HEK293T (cell line): Measurements from ENCODE around the gene ZFP36.

Source experiments
- CTCF ChIA-PET: fragments of 350-600 bp; formaldehyde crosslinking; extraction: SDS; loops from one replicate; lab custom pipeline; 2021; ENCODE audit warnings: antibody characterized with exemption, inconsistent platforms; lab: Yijun Ruan, JAX
- POLR2A ChIA-PET: fragments of 350-600 bp; formaldehyde crosslinking; extraction: SDS; loops from one replicate; lab custom pipeline; 2020; ENCODE audit warnings: antibody characterized with exemption, inconsistent platforms; lab: Yijun Ruan, JAX
- DNase-seq: peaks from one replicate; pipeline ENCODE4 v3.0.0; 2012; ENCODE audit warnings: mixed read lengths; ENCODE audit errors: extremely low spot score
- ARNT ChIP-seq: fragments of 450-650 bp; IDR thresholded peaks from 2 replicates; pipeline ENCODE4 v1.6.1; 2017; ENCODE audit warnings: mild to moderate bottlenecking
- BHLHE40 ChIP-seq: fragments of 450-650 bp; IDR thresholded peaks from 2 replicates; pipeline ENCODE4 v1.6.1; 2016; ENCODE audit warnings: mild to moderate bottlenecking, moderate library complexity, borderline replicate concordance
- CTBP1 ChIP-seq: fragments of 450-650 bp; IDR thresholded peaks from 2 replicates; pipeline ENCODE4 v1.6.1; 2016; ENCODE audit warnings: borderline replicate concordance
- ELF4 ChIP-seq: fragments of 450-650 bp; IDR thresholded peaks from 2 replicates; pipeline ENCODE4 v1.6.1; 2017; ENCODE audit warnings: antibody characterized with exemption
- FOXA1 ChIP-seq: fragments of 450-650 bp; IDR thresholded peaks from 2 replicates; pipeline ENCODE4 v1.6.1; 2016; ENCODE audit warnings: mild to moderate bottlenecking
- FOXK2 ChIP-seq: fragments of 450-650 bp; IDR thresholded peaks from 2 replicates; pipeline ENCODE4 v1.6.1; 2016; ENCODE audit warnings: mild to moderate bottlenecking
- FOXM1 ChIP-seq: fragments of 450-650 bp; IDR thresholded peaks from 2 replicates; pipeline ENCODE4 v1.6.1; 2017; ENCODE audit warnings: mild to moderate bottlenecking, borderline replicate concordance
- HDGF ChIP-seq: fragments of 450-650 bp; IDR thresholded peaks from 2 replicates; pipeline ENCODE4 v1.6.1; 2017; ENCODE audit warnings: antibody characterized with exemption, borderline replicate concordance
- L3MBTL2 ChIP-seq: fragments of 450-650 bp; conservative IDR thresholded peaks from 2 replicates; pipeline ENCODE4 v1.6.1; 2016; ENCODE audit warnings: mild to moderate bottlenecking
- LEF1 ChIP-seq: fragments of 450-650 bp; IDR thresholded peaks from 2 replicates; pipeline ENCODE4 v1.6.1; 2017; ENCODE audit warnings: mild to moderate bottlenecking, borderline replicate concordance
- NFRKB ChIP-seq: fragments of 450-650 bp; IDR thresholded peaks from 2 replicates; pipeline ENCODE4 v1.6.1; 2016; ENCODE audit warnings: mild to moderate bottlenecking, moderate library complexity
- PKNOX1 ChIP-seq: fragments of 450-650 bp; IDR thresholded peaks from 2 replicates; pipeline ENCODE4 v1.6.1; 2016
- SP1 ChIP-seq: fragments of 450-650 bp; IDR thresholded peaks from 2 replicates; pipeline ENCODE4 v1.6.1; 2017
- SUZ12 ChIP-seq: fragments of 450-650 bp; IDR thresholded peaks from 2 replicates; pipeline ENCODE4 v1.6.1; 2016; ENCODE audit warnings: mild to moderate bottlenecking
- TARDBP ChIP-seq: fragments of 450-650 bp; IDR thresholded peaks from 2 replicates; pipeline ENCODE4 v1.6.1; 2016
- ZNF384 ChIP-seq: fragments of 450-650 bp; IDR thresholded peaks from 2 replicates; pipeline ENCODE4 v1.6.1; 2016

Gene ZFP36

GRCh38 chr19:39386557-39386956 lies 20.1 kb upstream of the ZFP36 start:
- ChIA-PET CTCF (no interaction called here), POLR2A (interaction anchor here (1.0 kb wide), 1 partner anchor 49 kb away, joined by 3 read pairs; the partner anchor contains the start of gene RPS16)
- no peak for TF ChIP-seq LEF1
- TF ChIP-seq TARDBP: no peak
- TF ChIP-seq SP1: no peak
- TF ChIP-seq CTBP1: no peak
- TF ChIP-seq SUZ12: no peak
- no peak for TF ChIP-seq HDGF
- no peak for TF ChIP-seq NFRKB
- TF ChIP-seq L3MBTL2: no peak
- TF ChIP-seq FOXK2: no peak
- no peak for TF ChIP-seq ELF4
- TF ChIP-seq PKNOX1: no peak
- TF ChIP-seq BHLHE40: no peak
- TF ChIP-seq ZNF384: no peak
- no peak for TF ChIP-seq ARNT
- no peak for TF ChIP-seq FOXM1
- DNase-seq: no peak

- ChIA-PET CTCF (no interaction called here), POLR2A (no interaction called here)
- TF ChIP-seq ARNT: no peak
- TF ChIP-seq FOXM1: no peak
- no peak for TF ChIP-seq ELF4
- no peak for TF ChIP-seq BHLHE40
- no peak for TF ChIP-seq FOXK2
- no peak for DNase-seq
Observed at GRCh38 chr19:39388657-39389056, 18.0 kb upstream of the ZFP36 start.

GRCh38 chr19:39389631-39390414 lies 16.8 kb upstream of the ZFP36 start:
- POLR2A ChIA-PET: interaction anchor here (1.6 to 1.8 kb wide), 2 partner anchors 14 to 39 kb away, joined by 4 to 10 read pairs; no protein-coding TSS in a partner anchor
- DNase-seq: no peak

DNA sequence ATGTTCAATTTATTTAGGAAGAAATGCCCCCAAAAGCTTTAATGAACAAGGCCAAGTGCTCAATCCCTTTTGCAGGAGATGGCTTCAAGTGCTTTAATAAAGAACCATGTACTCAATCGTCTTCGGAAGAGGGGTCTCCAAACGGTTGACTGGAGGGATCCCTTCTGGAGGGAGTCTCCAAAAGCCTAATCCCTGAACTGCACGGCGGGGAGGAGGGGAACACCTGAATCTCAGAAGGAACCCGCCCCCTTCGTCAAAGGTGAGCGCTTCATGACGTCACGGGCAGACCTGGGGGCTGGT lies 16.2 kb upstream of the ZFP36 start:
- ChIA-PET POLR2A (interaction anchor here (0.9 to 2.2 kb wide), 10 partner anchors 14 to 149 kb away, joined by 3 to 30 read pairs (median 4); partner anchors contain the start of genes EID2, PLEKHG2, RPS16 and SAMD4B), CTCF (interaction anchor here (0.9 kb wide), 1 partner anchor 22 kb away, joined by 4 read pairs; no protein-coding TSS in a partner anchor)
- no peak for DNase-seq
- TF ChIP-seq CTBP1 (no peak), ZNF384 (no peak), SP1 (no peak), PKNOX1 (no peak)

More at GRCh38 chr19:39389631-39390414, 16.8 kb upstream of the ZFP36 start:
- CTCF ChIA-PET: no interaction called here
- TF ChIP-seq PKNOX1 (peak; percentile 50; the same call in 1 of the 2 replicates), ZNF384 (no peak)

- POLR2A ChIA-PET: interaction anchor here (0.6 to 2.2 kb wide), 18 partner anchors 10 to 264 kb away, joined by 3 to 30 read pairs (median 4); partner anchors contain the start of genes EID2, PLEKHG2, RPS16 and SAMD4B
- peak; percentile 98 for DNase-seq
- CTCF ChIA-PET: interaction anchor here (0.9 kb wide), 1 partner anchor 22 kb away, joined by 4 read pairs; no protein-coding TSS in a partner anchor
- TF ChIP-seq NFRKB (no peak), HDGF (no peak), TARDBP (no peak), ARNT (no peak), ZNF384 (no peak), L3MBTL2 (peak; percentile 79), FOXA1 (no peak), CTBP1 (no peak; the same call in 1 of the 2 replicates), SUZ12 (no peak), LEF1 (no peak), BHLHE40 (no peak), PKNOX1 (peak; percentile 99), ELF4 (peak; percentile 72; the same call in 1 of the 2 replicates), SP1 (no peak), FOXM1 (no peak), FOXK2 (no peak)
Observed at GRCh38 chr19:39390751-39391437, 15.8 kb upstream of the ZFP36 start, which contains the start of the genes MED29 and PAF1. Gene MED29 (plus strand): TSS chr19:39391378. CDS start chr19:39391423, 45 bp downstream. Gene PAF1 (minus strand): TSS chr19:39391106. CDS start chr19:39390864, 242 bp downstream.
